PC-9 (cell line): ENCODE data around the gene CPHXL.

ENCODE experiments used
- EZH2 ChIP-seq: fragments of 200-600 bp; sonication (generic); IDR thresholded peaks from 2 replicates; pipeline ENCODE4 v1.8.0; 2017; ENCODE audit warnings: antibody characterized with exemption, low read depth
- TF ChIP-seq, protein P1 (sequence below): fragments of 200-600 bp; sonication (generic); conservative IDR thresholded peaks from 2 replicates; pipeline ENCODE4 v1.6.1; 2017; ENCODE audit warnings: mixed run types, antibody characterized with exemption, mild to moderate bottlenecking, moderate library complexity

DNA sequence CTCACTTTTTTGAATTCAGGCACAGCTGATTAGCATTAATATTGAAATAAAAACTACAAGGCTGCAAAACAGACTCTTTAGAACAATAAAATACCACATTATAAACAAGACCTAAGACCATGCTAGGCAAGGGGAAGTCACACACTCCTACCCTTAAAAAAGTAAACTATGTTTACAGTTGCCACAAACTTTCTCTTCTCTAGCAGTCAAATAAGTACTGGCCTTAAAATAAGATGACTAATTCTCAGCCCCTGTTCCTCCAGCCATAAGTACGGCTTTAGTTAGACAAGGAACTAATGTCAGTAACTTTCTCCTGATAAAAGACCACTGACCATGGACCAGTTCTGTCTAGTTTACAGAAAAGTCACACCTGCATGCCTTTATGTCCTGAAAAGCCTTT, 19.5 kb upstream of the CPHXL start:
- TF ChIP-seq, protein P1, sequence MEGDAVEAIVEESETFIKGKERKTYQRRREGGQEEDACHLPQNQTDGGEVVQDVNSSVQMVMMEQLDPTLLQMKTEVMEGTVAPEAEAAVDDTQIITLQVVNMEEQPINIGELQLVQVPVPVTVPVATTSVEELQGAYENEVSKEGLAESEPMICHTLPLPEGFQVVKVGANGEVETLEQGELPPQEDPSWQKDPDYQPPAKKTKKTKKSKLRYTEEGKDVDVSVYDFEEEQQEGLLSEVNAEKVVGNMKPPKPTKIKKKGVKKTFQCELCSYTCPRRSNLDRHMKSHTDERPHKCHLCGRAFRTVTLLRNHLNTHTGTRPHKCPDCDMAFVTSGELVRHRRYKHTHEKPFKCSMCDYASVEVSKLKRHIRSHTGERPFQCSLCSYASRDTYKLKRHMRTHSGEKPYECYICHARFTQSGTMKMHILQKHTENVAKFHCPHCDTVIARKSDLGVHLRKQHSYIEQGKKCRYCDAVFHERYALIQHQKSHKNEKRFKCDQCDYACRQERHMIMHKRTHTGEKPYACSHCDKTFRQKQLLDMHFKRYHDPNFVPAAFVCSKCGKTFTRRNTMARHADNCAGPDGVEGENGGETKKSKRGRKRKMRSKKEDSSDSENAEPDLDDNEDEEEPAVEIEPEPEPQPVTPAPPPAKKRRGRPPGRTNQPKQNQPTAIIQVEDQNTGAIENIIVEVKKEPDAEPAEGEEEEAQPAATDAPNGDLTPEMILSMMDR = no peak
- TF ChIP-seq EZH2 = no peak
